HG03108 (cell line): Measurements from ENCODE around the gene HCRT.
"Not testable (repeated sequence)": the region's sequence is repeated elsewhere in the genome, so short reads cannot be mapped to it uniquely, and the experiment has no call there.

Source experiments
- ATAC-seq: cut with Tn5 transposase; IDR thresholded peaks from one replicate; pipeline ENCODE4 v1.9.1; 2021; ENCODE audit warnings: moderate library complexity; ENCODE audit not compliant: unreplicated experiment

The HCRT gene

DNA sequence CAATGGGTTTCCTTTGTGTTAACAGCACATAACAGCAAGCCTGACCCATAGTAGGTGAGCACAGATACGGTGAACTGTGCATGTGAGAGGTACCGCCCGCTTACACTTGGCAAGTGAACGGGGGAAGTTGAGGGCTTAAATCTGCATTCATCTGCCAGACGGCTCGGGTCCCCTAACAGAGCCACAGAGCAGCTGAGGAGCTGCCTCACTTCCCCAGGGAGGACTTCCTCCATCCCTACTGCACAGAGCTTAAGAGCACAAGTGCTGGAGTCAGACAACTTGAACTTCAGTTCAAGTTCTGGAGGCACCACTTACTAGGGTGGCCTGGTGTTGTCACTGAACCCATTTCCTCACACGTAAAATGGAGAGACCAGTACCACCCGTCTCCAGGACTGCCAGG lies 43.9 kb downstream of the HCRT start:
- ATAC-seq, result no peak

DNA sequence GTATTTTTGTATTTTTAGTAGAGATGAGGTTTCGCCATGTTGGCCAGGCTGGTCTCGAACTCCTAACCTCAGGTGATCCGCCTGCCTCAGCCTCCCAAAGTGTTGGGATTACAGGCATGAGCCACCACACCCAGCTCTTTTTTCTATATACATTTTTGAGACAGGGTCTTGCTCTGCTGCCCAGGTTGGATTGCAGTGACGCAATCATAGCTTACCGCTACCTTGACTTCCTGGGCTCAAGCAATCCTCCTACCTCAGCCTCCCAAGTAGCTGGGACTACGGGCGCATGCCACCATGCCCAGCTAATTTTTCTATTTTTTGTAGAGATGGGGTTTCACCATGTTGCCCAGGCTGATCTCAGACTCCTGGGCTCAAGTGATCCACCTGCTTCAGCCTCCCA lies 44.6 kb downstream of the HCRT start:
- not testable (repeated sequence) for ATAC-seq

DNA sequence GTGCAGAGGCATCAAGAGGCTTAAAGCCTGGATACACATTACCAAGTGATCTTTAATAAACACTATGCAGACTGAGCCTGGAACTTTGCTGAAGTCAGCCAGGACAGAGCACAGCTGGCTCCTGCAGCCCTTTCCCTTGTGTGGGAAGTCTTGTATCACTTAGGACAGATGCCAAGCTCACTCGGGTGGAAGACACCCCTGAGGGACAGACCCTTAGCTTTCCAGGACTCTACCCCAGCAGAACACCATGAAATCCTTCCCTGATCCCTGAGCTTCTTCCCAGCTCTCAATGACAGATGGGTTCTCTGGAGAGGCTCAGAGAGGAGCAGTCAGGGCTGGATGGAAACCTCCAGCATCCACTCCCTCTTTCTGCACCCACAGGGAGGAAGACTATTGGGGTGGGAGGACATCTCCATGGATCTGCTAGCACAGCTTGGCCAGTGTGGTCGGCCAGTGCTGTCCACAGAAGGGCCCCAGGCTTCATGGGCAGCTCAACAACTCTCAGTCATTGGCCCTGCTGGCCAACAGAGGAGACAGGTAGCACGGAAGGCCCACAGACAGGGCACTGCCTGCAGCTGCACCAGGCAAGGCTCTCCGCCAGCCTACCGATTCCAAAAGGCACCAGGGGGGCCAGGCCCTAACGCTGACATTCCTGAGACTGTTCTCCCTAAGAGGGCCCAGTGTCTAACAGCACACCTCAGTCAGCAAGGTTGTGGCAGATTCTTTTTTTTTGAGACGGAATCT lies 46.3 kb downstream of the HCRT start:
- no peak for ATAC-seq

DNA sequence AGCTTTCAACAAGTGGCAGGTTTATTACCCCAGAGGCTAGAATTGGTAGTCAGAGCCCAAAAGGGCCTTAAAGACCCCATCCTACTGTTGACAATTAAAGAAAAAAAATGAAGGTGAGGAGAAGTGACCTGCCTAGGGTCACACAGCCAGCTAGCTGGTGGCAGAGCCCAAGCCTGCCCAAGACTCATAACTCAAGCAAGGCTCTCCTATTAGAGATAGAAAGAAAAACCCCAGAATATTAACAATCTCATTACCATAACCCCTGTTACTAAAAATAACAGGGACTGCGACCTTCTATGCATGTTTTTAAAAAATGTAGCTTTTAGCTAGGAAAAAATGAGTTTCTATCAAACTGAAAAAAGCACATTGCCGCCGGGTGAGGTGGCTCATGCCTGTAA lies 48.6 kb downstream of the HCRT start:
- no peak for ATAC-seq

DNA sequence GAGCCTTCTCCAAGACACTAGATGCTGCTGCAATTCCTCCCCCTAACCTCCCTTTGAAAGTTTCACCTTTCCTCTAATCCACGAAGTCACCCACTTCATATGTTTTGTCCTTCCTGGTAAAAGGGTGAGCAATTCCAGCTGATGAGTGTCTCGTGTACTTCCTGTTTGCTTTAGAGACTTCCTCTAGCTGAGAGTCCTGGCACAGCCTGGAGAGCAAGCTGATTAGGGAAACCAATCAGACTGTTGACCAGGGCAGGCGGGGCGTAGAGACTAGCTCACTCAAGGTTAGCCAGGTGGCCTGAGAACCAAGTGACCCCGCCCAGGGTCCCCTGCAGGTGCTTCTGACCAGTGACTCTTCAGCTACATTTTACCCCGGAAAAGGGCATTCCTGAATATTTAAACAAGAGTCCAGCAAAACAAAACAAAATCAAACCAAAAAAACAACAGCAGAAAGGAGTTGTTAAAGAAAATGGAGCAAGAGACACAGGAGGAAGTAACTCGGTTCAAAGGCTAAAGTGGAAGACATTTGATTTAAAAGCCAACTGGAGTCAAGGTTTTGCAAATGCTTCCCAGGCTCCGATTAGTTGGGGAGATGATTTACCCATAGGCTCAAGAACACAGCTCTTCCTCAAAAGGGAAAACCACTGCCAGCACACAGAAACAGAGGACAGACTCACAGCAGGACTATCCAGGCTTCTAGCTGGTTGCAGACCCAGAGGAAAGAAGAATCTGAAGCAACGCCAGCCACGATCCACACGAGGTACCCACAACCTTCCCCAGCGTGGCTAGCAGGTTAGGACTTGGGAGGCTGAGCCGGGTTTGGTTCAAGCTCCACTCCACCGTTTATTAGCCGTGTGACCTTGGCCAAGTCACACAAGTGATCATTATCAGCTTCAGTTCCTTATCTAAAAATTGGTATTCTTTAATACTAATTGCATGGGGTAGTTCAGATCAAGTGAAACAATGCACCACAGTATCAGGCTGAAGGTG lies 49.3 kb downstream of the HCRT start:
- no peak for ATAC-seq

DNA sequence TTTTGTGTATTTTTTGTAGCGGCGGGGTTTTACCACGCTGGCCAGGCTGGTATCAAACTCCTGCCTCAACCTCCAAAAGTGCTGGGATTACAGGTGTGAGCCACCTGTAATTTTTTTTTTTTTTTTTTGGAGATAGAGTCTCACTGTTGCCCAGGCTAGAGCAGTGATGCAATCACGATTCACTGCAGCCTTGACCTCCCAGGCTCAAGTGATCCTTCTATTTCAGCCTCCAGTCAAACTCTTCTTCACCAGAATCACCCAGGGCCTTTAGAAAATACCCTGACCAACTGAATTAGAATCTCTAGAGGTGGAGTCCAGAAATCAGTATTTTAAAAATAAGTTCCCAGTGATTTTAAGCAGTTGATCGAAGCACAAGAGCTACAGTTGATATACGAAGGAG lies 50.1 kb downstream of the HCRT start:
- no peak for ATAC-seq
